Measurements from ENCODE around the gene MAP4. TPM values are rescaled to one million over a fixed set of nuclear protein-coding genes. Genes with fewer than 3 reads are reported as not detected.
A peak's percentile ranks its signal among the peaks of the same experiment; 100 is the strongest.

MAP4 gene
- total and polyA plus RNA-seq, 2 of the 13 experiments (the other 11 are each of a cell fraction or from before 2014, with no cell fraction given): 33.1 to 38.7 TPM

GRCh38 chr3:48023377-48023776, 7.2 kb upstream of the MAP4 start (continued):
- peak; percentile 15; the same call in 1 of the 2 replicates for TF ChIP-seq ARID5B (CRISPR knock-in tag; IDR thresholded peaks at IDR 0.05)
- TF ChIP-seq TRIM24 (CRISPR knock-in tag; IDR thresholded peaks at IDR 0.05): no peak
- peak; percentile 81 for TF ChIP-seq TEAD3 (CRISPR knock-in tag; optimal IDR thresholded peaks at IDR 0.05; ENCODE audit: borderline replicate concordance)
- no peak for TF ChIP-seq GLMP (CRISPR knock-in tag; IDR thresholded peaks at IDR 0.05; ENCODE audit: borderline replicate concordance)
- peak; percentile 20; the same call in 1 of the 2 replicates for TF ChIP-seq RXRB (CRISPR knock-in tag; IDR thresholded peaks at IDR 0.05; ENCODE audit: borderline replicate concordance)
- TF ChIP-seq ZNF660 (CRISPR knock-in tag; IDR thresholded peaks at IDR 0.05; ENCODE audit: borderline replicate concordance, low read depth): no peak
- no peak for TF ChIP-seq ZBTB25 (CRISPR knock-in tag; IDR thresholded peaks at IDR 0.05)
- no peak for TF ChIP-seq ARID3A (IDR thresholded peaks at IDR 0.05; ENCODE audit: low read depth, low read length)
- TF ChIP-seq ZFP36L1 (CRISPR knock-in tag; IDR thresholded peaks at IDR 0.05): no peak
- TF ChIP-seq PRMT3 (CRISPR knock-in tag; IDR thresholded peaks at IDR 0.05; ENCODE audit: borderline replicate concordance, low read depth): no peak
- TF ChIP-seq DR1 (CRISPR knock-in tag; IDR thresholded peaks at IDR 0.05): no peak
- no peak for TF ChIP-seq ATF7-NPFF (CRISPR knock-in tag; IDR thresholded peaks at IDR 0.05; ENCODE audit: low read depth)
- no peak for TF ChIP-seq ATF5 (CRISPR knock-in tag; IDR thresholded peaks at IDR 0.05; ENCODE audit: low read depth)
